Right lobe of liver (tissue), 4 donors: ENCODE data around the gene RALB.

Experiments
- POLR2A ChIP-seq: fragments of 450-650 bp; IDR thresholded peaks from one replicate; pipeline ENCODE4 v1.6.1; 2017; ENCODE audit warnings: antibody characterized with exemption, mild to moderate bottlenecking
- TF ChIP-seq, protein P1 (sequence below), 4 donors: fragments of 200-600 bp in 3 of 4; fragments of 450-650 bp in 1 of 4; IDR thresholded peaks; one replicate each; pipeline versions ENCODE4 v1.5.1 to v1.8.0; 2016 to 2022; ENCODE audit warnings: antibody characterized with exemption in 4 of 4, mild to moderate bottlenecking in 2 of 4
- donor health status: DM: no; HTN: no; CAD: no.
- donor health status: DM: no; HTN: no; CAD: no.
- donor health status: DM: no; HTN: yes; CAD: no.

- TF ChIP-seq, protein P1, sequence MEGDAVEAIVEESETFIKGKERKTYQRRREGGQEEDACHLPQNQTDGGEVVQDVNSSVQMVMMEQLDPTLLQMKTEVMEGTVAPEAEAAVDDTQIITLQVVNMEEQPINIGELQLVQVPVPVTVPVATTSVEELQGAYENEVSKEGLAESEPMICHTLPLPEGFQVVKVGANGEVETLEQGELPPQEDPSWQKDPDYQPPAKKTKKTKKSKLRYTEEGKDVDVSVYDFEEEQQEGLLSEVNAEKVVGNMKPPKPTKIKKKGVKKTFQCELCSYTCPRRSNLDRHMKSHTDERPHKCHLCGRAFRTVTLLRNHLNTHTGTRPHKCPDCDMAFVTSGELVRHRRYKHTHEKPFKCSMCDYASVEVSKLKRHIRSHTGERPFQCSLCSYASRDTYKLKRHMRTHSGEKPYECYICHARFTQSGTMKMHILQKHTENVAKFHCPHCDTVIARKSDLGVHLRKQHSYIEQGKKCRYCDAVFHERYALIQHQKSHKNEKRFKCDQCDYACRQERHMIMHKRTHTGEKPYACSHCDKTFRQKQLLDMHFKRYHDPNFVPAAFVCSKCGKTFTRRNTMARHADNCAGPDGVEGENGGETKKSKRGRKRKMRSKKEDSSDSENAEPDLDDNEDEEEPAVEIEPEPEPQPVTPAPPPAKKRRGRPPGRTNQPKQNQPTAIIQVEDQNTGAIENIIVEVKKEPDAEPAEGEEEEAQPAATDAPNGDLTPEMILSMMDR (IDR thresholded peaks at IDR 0.05), result no peak
- no peak for TF ChIP-seq POLR2A
Measured at GRCh38 chr2:120298173-120298835, 45.7 kb downstream of the RALB start.
